Muscle layer of colon (tissue), 2 donors: ENCODE measurements around the gene ERCC1.
A peak's percentile ranks its signal among the peaks of the same experiment; 100 is the strongest.

Source experiments
- H3K27ac ChIP-seq: one replicate; pipeline ENCODE4 v1.7.0; 2013; ENCODE audit warnings: low read depth, mild to moderate bottlenecking, low read length, moderate library complexity
- H3K27me3 ChIP-seq, 2 donors: one replicate each; pipeline ENCODE4 v1.7.0; 2013; ENCODE audit warnings: low read length in 2 of 2, mild to moderate bottlenecking in 2 of 2; ENCODE audit not compliant: insufficient read depth in 2 of 2, control insufficient read depth in 1 of 2
- H3K36me3 ChIP-seq: one replicate; pipeline ENCODE4 v1.7.0; 2013; ENCODE audit warnings: mild to moderate bottlenecking, low read length; ENCODE audit not compliant: insufficient read depth
- H3K4me1 ChIP-seq: one replicate; pipeline ENCODE4 v1.7.0; 2013; ENCODE audit warnings: mild to moderate bottlenecking, low read length; ENCODE audit not compliant: insufficient read depth
- H3K4me3 ChIP-seq, 2 donors: one replicate each; pipeline ENCODE4 v1.7.0; 2013; ENCODE audit warnings: low read length in 2 of 2, low read depth in 1 of 2, mild to moderate bottlenecking in 1 of 2, moderate library complexity in 1 of 2
- H3K9ac ChIP-seq: one replicate; pipeline ENCODE4 v1.7.0; 2013; ENCODE audit warnings: low read length
- H3K9me3 ChIP-seq: one replicate; pipeline ENCODE4 v1.7.0; 2013; ENCODE audit warnings: mild to moderate bottlenecking, low read length
- donor health status: abdominal sarcoma.
- donor health status: Adenocarcinoma of cecum.

Gene ERCC1

GRCh38 chr19:45423589-45424190 is at the start of gene ERCC1:
Gene ERCC1 (minus strand): TSS chr19:45423917. CDS start chr19:45423374, 543 bp downstream.
- Histone ChIP-seq H3K9me3 (no peaks in the 10 kb centered on the region), H3K27me3 (no peaks in the 10 kb centered on the region), H3K4me1 (peaks cover 11% of the 10 kb centered on the region), H3K9ac (peak within 1 kb of the TSS; percentile 60), H3K27ac (peak within 1 kb of the TSS; percentile 93), H3K4me3 (peak within 1 kb of the TSS; percentile 77 to 81), H3K36me3 (peaks cover 16% of the 10 kb centered on the region)

- Histone ChIP-seq H3K27ac (no peak overlapping the region), H3K4me1 (peaks cover 22% of the 10 kb centered on the region), H3K4me3 (no peak overlapping the region), H3K9me3 (no peaks in the 10 kb centered on the region), H3K36me3 (peaks cover 10% of the 10 kb centered on the region), H3K9ac (no peak overlapping the region), H3K27me3 (no peaks in the 10 kb centered on the region)
These were observed 49.6 kb upstream of the ERCC1 start for GRCh38 chr19:45473367-45473681.

GRCh38 chr19:45472563-45473366 is 49.0 kb upstream of the ERCC1 start:
- Histone ChIP-seq H3K4me1 (peaks cover 21% of the 10 kb centered on the region), H3K9me3 (no peaks in the 10 kb centered on the region), H3K9ac (no peak overlapping the region), H3K4me3 (no peak overlapping the region), H3K27ac (no peak overlapping the region), H3K27me3 (no peaks in the 10 kb centered on the region), H3K36me3 (peaks cover 10% of the 10 kb centered on the region)

GRCh38 chr19:45471931-45472562 is 48.3 kb upstream of the ERCC1 start:
- H3K4me3 ChIP-seq: no peak overlapping the region

GRCh38 chr19:45471111-45471930 is 47.6 kb upstream of the ERCC1 start:
- H3K27ac ChIP-seq: no peak overlapping the region

More at GRCh38 chr19:45471931-45472562, 48.3 kb upstream of the ERCC1 start:
- no peaks in the 10 kb centered on the region for H3K27me3 ChIP-seq
- H3K4me1 ChIP-seq: peaks cover 23% of the 10 kb centered on the region
- H3K9me3 ChIP-seq: no peaks in the 10 kb centered on the region
- peaks cover 10% of the 10 kb centered on the region for H3K36me3 ChIP-seq
- no peak overlapping the region for H3K27ac ChIP-seq
- no peak overlapping the region for H3K9ac ChIP-seq

GRCh38 chr19:45470762-45471081 is 47.0 kb upstream of the ERCC1 start:
- Histone ChIP-seq H3K9ac (no peak overlapping the region), H3K9me3 (no peaks in the 10 kb centered on the region), H3K27ac (no peak overlapping the region), H3K4me1 (peaks cover 24% of the 10 kb centered on the region), H3K4me3 (peak overlapping the region in 1 of 2 donors; percentile 91), H3K36me3 (peaks cover 10% of the 10 kb centered on the region), H3K27me3 (no peaks in the 10 kb centered on the region)

More at GRCh38 chr19:45471111-45471930, 47.6 kb upstream of the ERCC1 start:
- H3K4me3 ChIP-seq: peak overlapping the region in 1 of 2 donors; percentile 91
- no peaks in the 10 kb centered on the region for H3K27me3 ChIP-seq
- peaks cover 10% of the 10 kb centered on the region for H3K36me3 ChIP-seq
- no peaks in the 10 kb centered on the region for H3K9me3 ChIP-seq
- H3K4me1 ChIP-seq: peaks cover 24% of the 10 kb centered on the region
- H3K9ac ChIP-seq: no peak overlapping the region

GRCh38 chr19:45469945-45470761 is 46.4 kb upstream of the ERCC1 start:
- Histone ChIP-seq H3K27me3 (no peaks in the 10 kb centered on the region), H3K4me3 (peak overlapping the region; percentile 63 to 91), H3K9ac (peak overlapping the region; percentile 89), H3K36me3 (peaks cover 10% of the 10 kb centered on the region), H3K27ac (peak overlapping the region; percentile 70), H3K9me3 (no peaks in the 10 kb centered on the region), H3K4me1 (peaks cover 24% of the 10 kb centered on the region)

- Histone ChIP-seq H3K36me3 (peaks cover 10% of the 10 kb centered on the region), H3K27ac (peak overlapping the region; percentile 73), H3K4me1 (peaks cover 24% of the 10 kb centered on the region), H3K9me3 (no peaks in the 10 kb centered on the region), H3K9ac (peak overlapping the region; percentile 89), H3K27me3 (no peaks in the 10 kb centered on the region), H3K4me3 (peak overlapping the region; percentile 63 to 91)
These were observed 45.6 kb upstream of the ERCC1 start for GRCh38 chr19:45469132-45469944.

- peak overlapping the region; percentile 63 to 91 for H3K4me3 ChIP-seq
- peaks cover 10% of the 10 kb centered on the region for H3K36me3 ChIP-seq
- H3K4me1 ChIP-seq: peaks cover 24% of the 10 kb centered on the region
- H3K27ac ChIP-seq: peak overlapping the region; percentile 73
- no peaks in the 10 kb centered on the region for H3K9me3 ChIP-seq
- H3K9ac ChIP-seq: peak overlapping the region; percentile 89
- no peaks in the 10 kb centered on the region for H3K27me3 ChIP-seq
These were observed 45.0 kb upstream of the ERCC1 start for GRCh38 chr19:45468803-45469131.

GRCh38 chr19:45468159-45468651 is 44.5 kb upstream of the ERCC1 start:
- H3K9ac ChIP-seq: peak overlapping the region; percentile 89
- H3K4me1 ChIP-seq: peaks cover 24% of the 10 kb centered on the region

More at GRCh38 chr19:45468159-45468651, 44.5 kb upstream of the ERCC1 start:
- H3K27me3 ChIP-seq: no peaks in the 10 kb centered on the region
- H3K9me3 ChIP-seq: no peaks in the 10 kb centered on the region
- peak overlapping the region; percentile 63 to 91 for H3K4me3 ChIP-seq
- H3K27ac ChIP-seq: peak overlapping the region; percentile 73
- H3K36me3 ChIP-seq: peaks cover 10% of the 10 kb centered on the region
